ENCODE measurements around the gene CYB561A3.

Gene CYB561A3

GRCh38 chr11:61302550-61302949, 59.1 kb downstream of the CYB561A3 start:
- Histone ChIP-seq H3K4me1 (ENCODE audit: control insufficient read depth in 1 of 2, insufficient read depth in 1 of 2, low read depth in 1 of 2, low read length in 1 of 2) (peaks cover 0 to under 1% of the 10 kb centered on the region in 2 experiments), H3K4me3 (ENCODE audit: low read depth in 1 of 2, low read length in 1 of 2) (no peak overlapping the region), H3K9me3 (no peaks in the 10 kb centered on the region), H3K27ac (no peak overlapping the region), H3K27me3 (no peaks in the 10 kb centered on the region), H3K36me3 (peaks cover 94% of the 10 kb centered on the region)
- no peak for TF ChIP-seq CTCF (IDR thresholded peaks at IDR 0.05)

Measured in neutrophil (primary cell).